GM18502 (cell line): ENCODE measurements around the gene CORO2B.

Experiments
- ATAC-seq: cut with Tn5 transposase; IDR thresholded peaks from one replicate; pipeline ENCODE4 v1.9.1; 2021; ENCODE audit warnings: mild to moderate bottlenecking; ENCODE audit not compliant: unreplicated experiment, poor library complexity

The CORO2B gene

DNA sequence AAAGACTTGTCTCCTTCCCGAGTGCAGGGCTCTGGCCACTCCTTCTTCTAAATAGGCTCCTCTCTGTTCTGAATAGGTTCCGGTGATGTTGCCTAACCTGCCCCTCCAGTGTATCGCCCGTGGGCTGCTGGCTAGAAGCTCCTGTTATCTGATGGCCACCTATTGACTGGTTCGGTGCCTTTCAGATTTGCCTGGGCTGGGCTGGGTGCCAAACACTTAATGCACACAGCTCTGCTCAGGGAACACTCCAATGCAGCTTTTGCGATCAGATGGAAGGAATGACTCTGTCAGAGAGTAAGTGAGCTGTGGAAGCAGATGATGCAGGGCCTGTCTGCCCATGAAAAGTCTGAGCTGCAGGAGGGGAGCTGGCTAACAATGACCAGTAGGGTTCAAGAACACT, 112.9 kb downstream of the CORO2B start:
- ATAC-seq: no peak

DNA sequence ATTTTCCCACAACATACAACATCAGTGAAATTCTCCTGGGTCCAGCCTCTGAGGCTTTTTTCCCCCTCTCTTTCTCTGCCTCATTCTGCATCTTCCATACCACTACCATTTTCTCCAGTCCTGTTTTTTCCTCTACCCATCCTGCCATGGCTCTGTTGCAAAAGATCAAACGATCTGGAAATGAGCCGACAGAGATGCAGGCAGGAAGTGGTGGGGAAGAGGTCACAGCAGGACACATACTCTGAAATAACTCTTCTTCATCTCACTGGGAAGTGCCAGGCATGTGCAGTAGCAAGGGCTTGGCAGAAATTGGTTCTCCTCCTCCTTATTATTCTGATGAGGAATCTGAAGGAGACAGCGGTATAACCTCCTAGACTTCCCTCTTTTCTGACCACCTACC, 114.3 kb downstream of the CORO2B start:
- ATAC-seq: no peak

DNA sequence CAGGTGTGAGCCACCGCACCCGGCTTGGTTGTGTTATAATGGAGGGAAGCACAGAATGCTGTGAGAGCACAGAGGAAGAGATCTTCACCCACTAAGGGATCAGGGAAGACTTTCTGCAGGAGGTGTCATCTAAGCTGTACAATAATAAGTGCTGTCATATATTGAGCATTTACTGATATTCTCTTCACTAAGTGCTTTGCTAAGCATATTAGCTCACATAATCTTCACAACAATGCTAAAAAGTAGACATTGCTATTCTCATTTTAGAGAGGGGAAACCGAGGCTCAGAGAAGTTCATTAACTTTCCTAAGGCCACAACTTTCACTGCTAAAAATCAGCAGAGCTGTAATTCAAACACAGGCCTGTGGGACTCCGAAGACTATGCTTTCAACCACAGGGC, 115.3 kb downstream of the CORO2B start:
- no peak for ATAC-seq

DNA sequence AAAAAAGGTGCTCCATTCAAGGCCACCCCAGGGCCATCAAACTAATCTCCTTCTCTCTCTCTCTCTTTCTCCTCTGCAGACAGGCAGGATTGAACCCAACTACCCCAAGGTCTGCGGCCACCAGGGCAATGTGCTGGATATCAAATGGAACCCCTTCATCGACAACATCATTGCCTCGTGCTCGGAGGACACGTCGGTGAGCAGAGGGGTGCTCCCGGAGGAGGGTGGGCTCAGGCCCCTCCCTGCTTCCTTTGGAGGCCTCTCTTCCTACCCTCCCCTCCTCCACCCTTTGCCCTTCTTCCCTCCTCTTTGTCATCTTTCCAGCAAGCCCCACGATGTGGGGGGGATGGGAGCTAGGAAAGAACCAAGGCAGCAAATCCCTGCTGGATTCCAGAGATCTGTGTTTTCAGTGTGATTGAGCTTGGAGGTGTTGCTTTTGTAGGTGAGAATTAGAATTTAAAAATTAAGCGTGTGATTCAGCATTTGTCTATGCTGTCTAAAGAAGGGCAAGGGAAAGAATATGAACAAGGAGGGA, 116.3 kb downstream of the CORO2B start:
- ATAC-seq: no peak

DNA sequence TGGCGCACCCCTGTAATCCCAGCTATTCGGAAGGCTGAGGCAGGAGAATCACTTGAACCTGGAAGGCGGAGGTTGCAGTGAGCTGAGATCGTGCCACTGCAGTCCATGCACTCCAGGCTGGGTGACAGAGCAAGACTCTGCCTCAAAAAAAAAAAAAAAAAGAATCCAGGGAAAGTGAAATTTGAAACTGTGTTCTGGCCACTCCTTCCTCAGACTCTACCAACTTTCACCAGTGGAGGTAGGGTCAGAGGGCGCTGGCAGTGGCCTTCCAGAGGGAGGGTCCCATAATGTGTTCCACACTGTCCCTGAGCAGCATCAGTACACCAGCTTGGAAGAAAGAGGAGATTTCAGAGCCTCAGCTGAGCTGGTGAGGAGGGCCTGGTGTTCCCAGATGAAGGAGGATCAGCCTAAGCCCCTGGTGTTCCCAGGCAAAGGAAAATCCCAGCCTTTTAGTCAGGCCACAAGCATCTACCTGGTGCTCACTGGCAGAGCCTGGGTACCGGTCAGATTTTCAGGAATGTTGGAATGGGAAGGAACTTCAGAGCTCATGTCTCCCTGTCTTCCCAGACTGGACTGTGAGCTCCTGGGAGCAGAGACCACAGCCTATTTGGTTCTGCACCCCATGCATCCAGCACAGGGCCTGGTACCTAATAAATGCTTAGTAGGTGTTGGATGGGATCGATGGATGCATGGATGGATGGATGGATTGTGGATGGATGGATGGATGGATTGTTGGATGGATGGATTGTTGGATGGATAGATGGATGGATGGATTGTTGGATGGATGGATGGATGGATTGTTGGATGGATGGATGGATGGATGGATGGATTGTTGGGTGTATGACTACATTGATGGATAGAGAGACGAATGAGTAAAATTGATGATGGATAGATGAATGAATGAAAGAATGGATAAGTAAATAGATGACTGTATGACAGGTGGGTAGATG, 117.9 kb downstream of the CORO2B start:
- no peak for ATAC-seq

DNA sequence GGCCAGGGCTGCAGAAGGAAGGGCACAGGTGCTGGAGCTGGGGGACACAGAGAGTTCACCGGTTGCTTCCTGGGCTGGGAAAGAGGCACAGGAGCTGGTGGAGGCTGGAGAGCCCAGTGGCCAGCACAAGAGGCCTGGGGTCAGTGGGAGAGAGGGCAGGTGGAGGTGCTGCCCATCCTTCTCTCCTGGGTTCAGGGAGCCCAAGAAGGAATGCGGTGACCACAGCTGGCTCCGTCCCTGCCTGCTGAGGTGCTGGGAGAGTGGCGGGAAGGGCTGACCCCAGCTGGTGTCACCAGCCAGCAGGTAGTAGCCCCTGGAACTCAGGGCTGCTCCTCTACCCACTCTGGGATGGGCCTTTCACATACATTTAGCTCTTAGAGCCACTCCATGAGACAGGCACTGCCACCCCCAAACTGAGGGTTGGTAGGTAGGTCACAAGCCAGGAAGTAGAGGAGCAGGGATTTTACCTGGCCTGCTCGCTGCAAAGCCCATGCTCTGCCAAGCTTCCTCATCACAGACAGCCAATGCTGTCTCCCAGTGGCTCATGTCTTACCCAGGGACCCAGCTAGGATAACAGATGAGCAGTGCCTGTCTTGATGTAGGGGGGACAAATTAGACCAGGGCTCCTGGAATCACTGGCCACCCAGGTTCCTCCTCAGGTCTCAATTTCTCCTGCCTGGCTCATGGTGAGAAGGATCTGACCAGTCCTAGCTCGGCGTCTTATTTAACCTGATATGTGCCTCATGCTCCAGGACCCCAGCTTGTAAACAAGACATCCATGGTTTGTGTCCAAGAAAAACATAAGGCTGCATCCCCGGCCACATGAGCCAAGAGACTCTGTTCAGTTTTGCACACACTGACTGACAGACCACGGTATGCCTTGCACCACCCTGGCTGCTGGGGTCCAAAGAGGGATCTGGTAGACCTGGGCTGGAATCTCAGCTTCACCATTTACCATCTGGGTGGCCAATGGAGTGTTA, 119.2 kb downstream of the CORO2B start:
- no peak for ATAC-seq

DNA sequence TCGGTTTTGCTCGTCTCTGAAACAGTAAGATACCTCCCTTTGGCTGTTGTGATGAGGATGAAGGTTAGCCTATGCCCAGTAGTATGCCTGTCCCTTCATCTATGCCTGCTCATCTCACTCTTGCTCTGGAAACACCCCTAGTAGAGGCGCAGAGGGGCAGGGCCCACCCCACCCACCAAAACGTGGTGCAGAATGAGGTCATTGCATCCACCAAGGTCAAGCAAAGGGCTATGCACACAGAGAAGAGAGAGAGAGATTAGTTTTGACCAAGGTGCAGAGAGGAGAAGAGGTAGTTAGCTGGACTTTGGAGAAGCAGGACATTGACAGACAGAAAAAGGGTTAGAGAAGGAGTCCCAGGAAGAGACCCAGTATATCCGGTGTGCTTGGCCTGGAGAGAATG, 119.9 kb downstream of the CORO2B start:
- ATAC-seq: no peak

DNA sequence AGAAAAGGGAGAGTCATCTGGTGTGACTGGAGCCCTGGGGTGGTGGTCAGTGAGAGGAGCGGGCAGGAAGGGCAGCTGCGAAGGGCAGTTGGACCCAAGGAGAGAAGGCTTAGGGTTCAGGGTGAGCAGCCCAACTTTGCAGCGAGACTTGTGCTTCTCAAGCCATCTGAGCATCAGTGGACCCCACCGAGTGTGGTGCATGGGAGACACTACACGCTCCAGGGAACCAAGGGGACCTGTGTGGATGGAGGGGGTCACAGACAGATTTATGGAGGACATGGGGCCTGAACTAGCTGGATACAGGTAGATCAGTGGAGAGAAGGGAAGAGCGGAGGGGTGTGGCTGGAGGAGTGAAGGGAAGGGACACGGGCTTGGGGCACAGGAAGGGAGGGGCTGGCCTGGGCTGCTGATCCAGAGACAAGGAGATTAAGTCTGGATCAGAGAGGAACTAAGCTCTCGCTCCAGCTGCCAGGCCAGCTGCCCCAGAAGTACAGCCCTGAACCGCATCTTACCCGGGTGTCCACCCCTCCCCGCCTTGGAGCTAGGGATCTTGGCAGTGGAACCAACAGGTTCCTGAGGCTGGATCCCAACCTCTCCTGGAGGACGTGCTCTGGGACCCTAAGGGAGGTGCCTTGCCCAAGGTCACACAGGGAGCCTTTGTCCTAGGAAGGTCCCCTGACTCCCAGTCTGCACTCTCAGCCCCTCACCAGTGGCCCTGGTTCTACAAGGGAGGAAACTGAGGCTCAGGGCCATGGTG, 120.5 kb downstream of the CORO2B start:
- no peak for ATAC-seq

DNA sequence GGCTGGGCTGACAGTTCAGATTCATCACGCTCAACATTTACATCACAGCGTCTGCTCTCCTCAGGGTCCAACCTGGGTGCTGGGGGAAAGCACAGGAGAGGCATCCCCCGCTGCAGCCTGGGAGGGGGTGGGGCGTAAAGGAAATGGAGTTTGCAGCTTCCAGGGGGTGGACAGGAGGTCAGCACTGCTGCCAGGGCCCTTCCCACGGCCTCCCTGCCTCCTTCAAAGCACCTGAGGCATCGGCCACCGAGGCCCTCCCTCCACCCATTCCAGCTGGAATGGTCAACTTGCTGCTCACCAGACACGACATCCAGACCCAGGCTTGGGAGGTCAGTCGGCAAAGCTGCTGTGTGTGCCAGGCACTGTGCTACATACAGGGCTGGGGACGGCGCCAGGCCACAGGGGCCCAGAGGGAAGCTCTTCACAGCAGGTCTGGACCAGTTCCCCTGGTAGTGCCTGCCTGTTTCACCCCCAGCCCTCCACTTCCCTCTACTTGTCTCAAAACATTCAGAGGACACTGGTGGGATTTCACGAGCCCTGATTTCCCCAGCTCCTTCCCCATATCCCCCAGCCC, 121.2 kb downstream of the CORO2B start:
- no peak for ATAC-seq

DNA sequence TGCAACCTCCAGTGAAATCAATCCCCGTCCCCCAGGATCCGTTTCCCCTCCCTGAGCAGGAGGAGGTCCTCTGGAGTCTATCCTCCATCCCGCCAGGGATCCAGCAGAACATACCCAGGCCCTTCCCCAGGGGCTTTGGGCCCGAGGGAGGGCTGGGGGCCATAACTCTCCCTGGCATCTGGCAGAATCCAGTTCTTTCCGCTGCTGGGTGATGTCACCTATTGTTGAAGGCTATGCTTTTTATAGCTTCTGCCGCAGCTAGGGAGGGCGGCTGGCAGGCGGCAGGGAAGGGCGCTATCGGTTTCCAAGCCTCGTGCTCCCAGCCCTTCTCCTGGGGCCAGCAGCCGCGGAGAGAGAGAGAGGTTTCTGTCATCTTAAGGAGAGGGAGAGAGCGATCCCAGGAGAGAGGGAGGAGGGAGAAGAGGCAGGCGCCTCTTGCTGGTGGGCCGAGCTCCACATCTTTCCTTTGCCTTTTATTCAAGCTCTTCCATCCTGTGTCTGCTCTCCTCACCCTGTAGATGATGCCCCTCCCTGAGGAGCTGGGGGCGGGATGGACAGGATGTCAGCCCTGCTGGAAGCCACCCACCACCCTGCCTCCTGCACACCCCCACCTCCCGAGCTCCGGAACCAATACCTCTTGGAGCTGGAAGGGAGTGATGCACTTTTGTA, 121.8 kb downstream of the CORO2B start:
- no peak for ATAC-seq

DNA sequence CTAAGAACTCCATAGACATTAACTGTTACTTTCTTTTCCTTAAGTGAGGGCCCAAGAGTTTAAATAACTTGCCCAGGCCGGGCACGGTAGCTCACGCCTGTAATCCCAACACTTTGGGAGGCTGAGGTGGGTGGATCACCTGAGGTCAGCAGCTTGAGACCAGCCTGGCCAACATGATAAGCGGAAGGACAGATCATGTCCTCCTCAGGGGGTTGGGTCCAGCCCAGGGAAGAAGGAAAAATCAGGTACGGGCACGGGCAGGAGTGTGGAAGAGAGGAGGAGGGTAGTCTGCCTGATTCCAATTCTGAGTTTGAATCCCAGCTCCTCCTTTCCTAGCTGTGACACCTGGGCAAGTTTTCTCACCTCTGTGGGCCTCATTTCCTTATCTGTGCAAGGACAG, 123.1 kb downstream of the CORO2B start:
- ATAC-seq: no peak

DNA sequence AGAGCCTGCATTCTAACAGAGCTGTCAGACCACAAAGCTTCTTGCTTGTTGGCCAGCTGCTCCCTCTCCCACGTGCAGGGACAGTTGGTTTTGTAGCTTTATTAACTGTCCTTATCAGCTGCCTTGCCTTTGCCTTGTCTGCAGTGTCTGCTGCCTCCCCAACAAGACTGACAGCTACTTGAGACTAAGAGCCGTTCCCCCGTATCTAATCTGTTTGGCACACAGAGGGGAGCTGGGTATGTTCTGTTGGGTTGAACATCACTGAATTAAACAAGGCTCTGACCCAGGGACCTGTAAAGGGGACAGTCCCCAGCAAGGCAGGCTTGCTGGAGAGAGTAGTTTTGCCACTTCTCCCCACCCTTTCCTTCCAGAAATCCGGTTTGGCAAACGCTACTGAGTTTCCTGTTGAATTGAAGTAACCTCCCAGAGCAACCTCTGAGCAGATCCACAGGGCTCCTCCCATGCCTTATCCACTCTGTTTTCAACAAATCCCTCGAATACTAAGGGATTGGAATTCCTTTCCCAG, 125.8 kb downstream of the CORO2B start:
- ATAC-seq: no peak

DNA sequence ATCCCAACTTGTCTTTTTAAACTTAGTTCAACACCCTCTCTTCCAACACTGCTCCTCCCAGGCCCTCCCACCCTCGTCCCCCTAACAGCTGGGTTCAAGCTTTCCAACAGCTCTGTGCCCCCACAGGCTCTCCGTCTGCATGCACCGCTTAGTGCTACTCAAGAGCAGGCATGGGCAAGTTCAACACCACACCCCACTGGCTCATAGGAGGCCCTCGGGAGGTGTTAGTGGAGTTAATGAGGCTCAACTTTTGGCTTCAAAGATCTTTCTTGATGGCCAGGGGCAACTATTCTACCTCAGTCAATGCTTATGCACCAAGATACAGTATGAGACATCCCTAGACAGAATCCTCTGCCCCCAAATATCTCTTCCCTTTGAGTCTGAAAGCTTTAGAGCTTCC, 127.5 kb downstream of the CORO2B start:
- ATAC-seq: no peak

DNA sequence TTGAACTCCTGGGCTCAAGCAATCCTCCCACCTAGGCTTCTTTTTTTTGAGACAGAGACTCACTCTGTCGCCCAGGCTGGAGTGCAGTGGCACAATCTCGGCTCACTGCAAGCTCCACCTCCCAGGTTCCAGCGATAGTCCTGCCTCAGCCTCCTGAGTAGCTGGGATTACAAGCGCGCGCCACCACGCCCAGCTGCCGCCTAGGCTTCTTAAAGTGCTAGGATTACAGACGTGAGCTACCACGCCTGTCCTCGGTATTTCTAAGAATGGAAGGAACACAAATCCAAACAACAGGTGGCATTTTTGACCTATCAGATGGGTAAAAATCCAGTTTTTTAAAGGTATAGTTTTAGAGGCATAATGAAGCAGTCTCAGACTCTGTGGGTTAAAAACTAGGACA, 128.1 kb downstream of the CORO2B start:
- ATAC-seq: no peak

DNA sequence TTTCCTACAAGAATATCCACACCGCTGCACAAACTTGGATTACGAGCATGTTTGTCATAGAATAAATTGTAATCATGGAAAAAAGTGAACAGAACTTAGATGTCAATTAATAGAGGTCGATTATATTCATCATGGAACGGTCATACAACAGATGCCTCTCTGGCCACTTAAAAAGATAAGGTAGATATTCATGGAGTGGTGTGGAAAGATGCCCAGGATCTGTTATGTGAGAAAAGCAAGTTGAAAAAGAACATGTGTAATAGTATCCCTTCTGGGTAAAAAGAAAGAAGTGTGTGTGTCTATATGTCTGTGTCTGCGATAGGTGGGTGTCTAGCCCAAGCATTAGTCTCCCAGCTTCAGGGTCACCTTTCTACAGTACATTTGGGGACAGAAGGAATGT, 128.6 kb downstream of the CORO2B start:
- no peak for ATAC-seq

DNA sequence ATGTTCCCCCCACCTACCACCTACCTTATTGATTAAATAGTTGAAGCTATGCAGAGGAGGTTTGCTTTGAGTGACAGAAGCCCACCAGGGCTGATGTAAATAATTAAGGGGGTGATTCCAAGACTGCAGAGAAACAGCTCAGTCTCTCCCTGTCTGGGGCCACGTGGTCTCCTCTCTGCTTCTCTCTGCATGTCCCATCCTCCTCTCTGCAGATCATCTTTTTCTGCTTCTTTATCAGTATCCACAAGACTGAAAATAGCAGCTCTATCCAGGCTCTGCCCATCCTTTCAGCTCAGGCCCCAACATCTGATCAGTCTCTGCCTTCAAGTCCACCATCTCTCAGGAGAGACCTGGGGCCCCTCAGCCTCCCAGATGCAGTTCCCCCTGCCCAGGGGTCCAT, 131.1 kb downstream of the CORO2B start:
- no peak for ATAC-seq

DNA sequence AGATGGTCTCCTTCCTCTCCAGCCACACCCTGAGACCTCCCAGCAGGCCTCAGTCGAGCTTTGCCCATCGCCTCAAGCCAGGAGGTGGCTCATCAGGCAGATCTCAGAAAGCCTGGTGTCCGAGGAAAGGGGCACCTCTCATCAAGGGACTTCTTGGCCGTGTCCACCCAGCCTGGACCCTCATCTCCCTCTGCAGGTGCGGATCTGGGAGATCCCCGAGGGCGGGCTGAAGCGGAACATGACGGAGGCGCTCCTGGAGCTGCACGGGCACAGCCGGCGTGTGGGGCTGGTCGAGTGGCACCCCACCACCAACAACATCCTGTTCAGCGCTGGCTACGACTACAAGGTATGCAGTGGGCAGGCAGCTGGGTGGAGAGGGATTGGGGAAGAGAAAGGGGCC, 131.7 kb downstream of the CORO2B start:
- ATAC-seq: no peak

DNA sequence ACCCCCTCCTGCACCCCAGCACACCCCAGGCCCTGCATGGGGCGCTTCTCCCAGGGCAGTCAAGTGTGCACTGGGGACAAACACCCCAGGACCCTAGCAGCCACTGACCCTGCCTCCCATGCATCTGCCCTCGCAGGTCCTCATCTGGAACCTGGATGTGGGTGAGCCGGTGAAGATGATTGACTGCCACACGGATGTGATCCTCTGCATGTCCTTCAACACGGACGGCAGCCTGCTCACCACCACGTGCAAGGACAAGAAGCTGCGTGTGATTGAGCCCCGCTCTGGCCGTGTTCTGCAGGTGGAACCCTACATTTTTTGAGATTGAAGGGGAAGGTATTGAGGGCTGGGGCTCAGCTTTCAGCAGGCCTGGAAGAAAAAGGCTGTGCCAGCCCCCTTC, 132.6 kb downstream of the CORO2B start:
- ATAC-seq: no peak

DNA sequence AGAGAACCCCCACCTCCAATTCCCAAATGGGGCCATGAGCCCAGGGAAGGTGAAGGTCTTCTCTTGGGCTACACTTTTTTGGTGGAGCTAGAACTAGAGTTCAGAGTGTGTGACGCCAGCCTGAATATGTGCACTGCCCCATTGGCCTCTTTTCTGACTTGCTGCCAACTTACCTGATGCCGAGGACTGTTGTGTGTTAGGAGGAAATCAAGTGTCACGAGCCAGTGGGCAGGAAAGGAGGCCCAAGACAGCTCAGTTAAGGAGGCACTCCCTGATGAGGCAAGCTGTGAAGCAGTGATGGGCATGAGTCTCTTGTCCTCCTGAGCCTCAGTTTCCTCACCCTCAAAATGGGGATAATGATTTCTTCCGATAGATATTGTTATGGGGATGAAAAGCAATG, 134.1 kb downstream of the CORO2B start:
- ATAC-seq: no peak
